GM23248 (cell line): ENCODE measurements around the gene SH3RF3.

Source experiments
- EZH2 ChIP-seq: fragments of 200-600 bp; sonication (generic); IDR thresholded peaks from 2 replicates; pipeline ENCODE4 v1.6.1; 2018; ENCODE audit warnings: antibody characterized with exemption, mild to moderate bottlenecking; ENCODE audit not compliant: insufficient read depth, poor library complexity, severe bottlenecking
- EZH2phosphoT487 ChIP-seq: fragments of 200-600 bp; sonication (generic); IDR thresholded peaks from 2 replicates; pipeline ENCODE4 v1.6.1; 2018; ENCODE audit warnings: antibody characterized with exemption, moderate library complexity, mild to moderate bottlenecking, low read depth; ENCODE audit not compliant: insufficient read depth

GRCh38 chr2:109460553-109461324, 331.7 kb downstream of the SH3RF3 start:
- TF ChIP-seq EZH2phosphoT487 (no peak), EZH2 (no peak)
